ENCODE data around the gene EGLN2. TPM values are rescaled to one million over a fixed set of nuclear protein-coding genes. Genes with fewer than 3 reads are reported as not detected.
A peak's percentile ranks its signal among the peaks of the same experiment; 100 is the strongest.

EGLN2 gene
- total and polyA plus RNA-seq, 9 of the 15 experiments (the other 6 are each of a cell fraction or from before 2014, with no cell fraction given): 9.6 to 114 (median 71.0) TPM

- Histone ChIP-seq H3K9me3 (replicated peaks; ENCODE audit: control insufficient read depth, insufficient read depth, low read depth, low read length) (no peaks in the 10 kb centered on the region), H2AFZ (ENCODE audit: low read depth, low read length) (no peak overlapping the region), H3K79me2 (ENCODE audit: control insufficient read depth, insufficient read depth, low read length) (peaks cover 36% of the 10 kb centered on the region), H3K27me3 (ENCODE audit: control insufficient read depth in 2 of 2, insufficient read depth in 2 of 2, low read length in 2 of 2) (no peaks in the 10 kb centered on the region), H3K9ac (ENCODE audit: insufficient read depth in 1 of 2, low read depth in 2 of 2, low read length in 2 of 2) (peak overlapping the region in 1 of 2 experiments; percentile 26; a peak in 2 of 4 replicates), H3K4me2 (ENCODE audit: insufficient read depth, low read length) (peak overlapping the region; percentile 74), H3K9me1 (ENCODE audit: control insufficient read depth, insufficient read depth, low read length) (peaks cover 12% of the 10 kb centered on the region), H3K36me3 (ENCODE audit: control insufficient read depth, insufficient read depth, low read length) (peaks cover 52% of the 10 kb centered on the region), H3K4me1 (replicated peaks in 1 of 2; ENCODE audit: control insufficient read depth in 2 of 2, insufficient read depth in 2 of 2, low read length in 2 of 2) (peaks cover 19 to 68% of the 10 kb centered on the region in 2 experiments; a peak in 4 of 5 replicates), H4K20me1 (replicated peaks; ENCODE audit: control insufficient read depth, insufficient read depth, low read length) (peaks cover 26% of the 10 kb centered on the region), H3K4me3 (no peak overlapping the region), H3K27ac (ENCODE audit: extremely low read depth, low read depth, low read length) (peak overlapping the region; percentile 79; the same call in 2 of the 3 replicates)
- FAIRE-seq (no peak), DNase-seq (ENCODE audit: extremely low read depth in 1 of 4, low spot score in 3 of 4) (no peak), ATAC-seq (no peak)
- no TSS peak for BruUV-seq (replicated peaks)
- in situ Hi-C loops (cut with MboI) (loop anchor here (5.0 kb wide), 1 partner anchor 323 kb away; no protein-coding TSS in a partner anchor), intact Hi-C loops (cut with micrococcal nuclease) (loop anchor here (5.0 kb wide), 1 partner anchor 147 kb away; no protein-coding TSS in a partner anchor)
- POLR2A ChIA-PET: interaction anchor here (0.6 to 0.9 kb wide), 3 partner anchors 31 to 1612 kb away, joined by 3 read pairs; no protein-coding TSS in a partner anchor
- CTCF ChIA-PET (ENCODE audit: low intra/inter-chr PET ratio): no interaction called here
- 87% methylated on average over 37 of the region's 39 CpGs for WGBS (ENCODE audit: insufficient coverage, low coverage, missing lambda C conversion rate)
- TF ChIP-seq ZFX (CRISPR knock-in tag; IDR thresholded peaks at IDR 0.05) (peak; percentile 0; the same call in 1 of the 2 replicates), ZC3H4 (CRISPR knock-in tag; IDR thresholded peaks at IDR 0.05; ENCODE audit: borderline replicate concordance) (0 out of 2 replicates have a peak, but pooled peaks have one; percentile 38), PHF8 (IDR thresholded peaks at IDR 0.05; ENCODE audit: borderline replicate concordance, low read length) (no peak), POLR2A (conservative IDR thresholded peaks at IDR 0.05) (peak; percentile 14; the same call in 1 of the 2 replicates), SAFB (IDR thresholded peaks at IDR 0.05; ENCODE audit: borderline replicate concordance, low read depth, low read length) (no peak), TARDBP (IDR thresholded peaks at IDR 0.05) (no peak), MTA3 (IDR thresholded peaks at IDR 0.05; ENCODE audit: borderline replicate concordance) (no peak), PTBP1 (IDR thresholded peaks at IDR 0.05; ENCODE audit: low read depth, low read length) (no peak), ZNF263 (CRISPR knock-in tag; IDR thresholded peaks at IDR 0.05; ENCODE audit: borderline replicate concordance) (0 out of 2 replicates have a peak, but pooled peaks have one; percentile 25), ATF1 (CRISPR knock-in tag; IDR thresholded peaks at IDR 0.05) (no peak), ATF1 (tag; IDR thresholded peaks at IDR 0.05) (0 out of 2 replicates have a peak, but pooled peaks have one; percentile 14), ZNF766 (CRISPR knock-in tag; conservative IDR thresholded peaks at IDR 0.05) (0 out of 2 replicates have a peak, but pooled peaks have one; percentile 6), NONO (IDR thresholded peaks at IDR 0.05; ENCODE audit: low read depth in 2 of 2, low read length in 1 of 2) (0 out of 4 replicates have a peak, but pooled peaks of 1 of the 2 experiments have one; percentile 24), RBFOX2 (IDR thresholded peaks at IDR 0.05; ENCODE audit: low read depth, low read length) (peak; percentile 66), HMGN3 (IDR thresholded peaks at IDR 0.05; ENCODE audit: borderline replicate concordance, extremely low read depth, insufficient read length, low read depth, low read length) (peak; percentile 23), SMAD3 (CRISPR knock-in tag; conservative IDR thresholded peaks at IDR 0.05) (no peak), ZBTB33 (CRISPR knock-in tag; IDR thresholded peaks at IDR 0.05) (peak; percentile 45; the same call in 1 of the 2 replicates), MLLT1 (IDR thresholded peaks at IDR 0.05) (peak in 1 of 2 experiments; percentile 87; a peak in 2 of 4 replicates), NFXL1 (CRISPR knock-in tag; IDR thresholded peaks at IDR 0.05) (no peak), SUPT5H (IDR thresholded peaks at IDR 0.05) (peak; percentile 54; the same call in 1 of the 2 replicates)
Measured at GRCh38 chr19:40809358-40810086, 10.5 kb downstream of the EGLN2 start.

Measured in K562 (cell line).